GM18508 (cell line): ENCODE measurements around the gene KCNQ1.

ENCODE experiments used
- ATAC-seq: cut with Tn5 transposase; IDR thresholded peaks from one replicate; pipeline ENCODE4 v1.9.1; 2021; ENCODE audit warnings: moderate number of reproducible peaks; ENCODE audit not compliant: insufficient read depth, unreplicated experiment

KCNQ1 gene

GRCh38 chr11:2762451-2762850 lies 317.6 kb downstream of the KCNQ1 start:
- ATAC-seq, result no peak

GRCh38 chr11:2763984-2764383 lies 319.2 kb downstream of the KCNQ1 start:
- ATAC-seq, result no peak

GRCh38 chr11:2765491-2765890 lies 320.7 kb downstream of the KCNQ1 start:
- ATAC-seq, result no peak

- no peak for ATAC-seq
Measured at GRCh38 chr11:2766166-2766565, 321.4 kb downstream of the KCNQ1 start.

GRCh38 chr11:2767071-2767470 lies 322.3 kb downstream of the KCNQ1 start:
- ATAC-seq, result no peak

- ATAC-seq, result no peak
Measured at GRCh38 chr11:2767801-2768200, 323.0 kb downstream of the KCNQ1 start.

- ATAC-seq, result no peak
Measured at GRCh38 chr11:2768471-2769408, 323.9 kb downstream of the KCNQ1 start.

GRCh38 chr11:2769409-2770095 lies 324.7 kb downstream of the KCNQ1 start:
- no peak for ATAC-seq

- ATAC-seq, result no peak
Measured at GRCh38 chr11:2770096-2770751, 325.4 kb downstream of the KCNQ1 start.

GRCh38 chr11:2770761-2771301 lies 326.0 kb downstream of the KCNQ1 start:
- ATAC-seq, result no peak

GRCh38 chr11:2771758-2772466 lies 327.1 kb downstream of the KCNQ1 start:
- no peak for ATAC-seq

- no peak for ATAC-seq
Measured at GRCh38 chr11:2772544-2773031, 327.8 kb downstream of the KCNQ1 start.

- ATAC-seq, result no peak
Measured at GRCh38 chr11:2774173-2775082, 329.6 kb downstream of the KCNQ1 start.

- ATAC-seq, result no peak
Measured at GRCh38 chr11:2775083-2775625, 330.3 kb downstream of the KCNQ1 start.

- no peak for ATAC-seq
Measured at GRCh38 chr11:2775626-2776350, 331.0 kb downstream of the KCNQ1 start.

GRCh38 chr11:2776351-2777061 lies 331.7 kb downstream of the KCNQ1 start:
- no peak for ATAC-seq

GRCh38 chr11:2777386-2777785 lies 332.6 kb downstream of the KCNQ1 start:
- ATAC-seq, result no peak
